Stimulated activated CD8-positive, alpha-beta memory T cell treated with anti-CD3 and anti-CD28 coated beads, Interleukin-2, amount 100 ng/mL, for 1 hour (primary cell): ENCODE data around the gene FAM3C.

Experiments used
- DNase-seq, 2 donors: peaks; one replicate each; pipeline ENCODE4 v3.0.0-alpha.2; 2020; ENCODE audit warnings: low read depth in 2 of 2

The FAM3C gene

GRCh38 chr7:121410829-121411596 is 14.9 kb upstream of the FAM3C start:
- DNase-seq: no peak

GRCh38 chr7:121406944-121407343 is 10.8 kb upstream of the FAM3C start:
- no peak for DNase-seq

- DNase-seq: no peak
Observed at GRCh38 chr7:121406461-121406860, 10.4 kb upstream of the FAM3C start.

GRCh38 chr7:121404348-121404747 is 8.2 kb upstream of the FAM3C start:
- DNase-seq: no peak

- no peak for DNase-seq
Observed at GRCh38 chr7:121402701-121403100, 6.6 kb upstream of the FAM3C start.

GRCh38 chr7:121401896-121402295 is 5.8 kb upstream of the FAM3C start:
- no peak for DNase-seq

- DNase-seq: no peak
Observed at GRCh38 chr7:121398246-121398645, 2.1 kb upstream of the FAM3C start.

- no peak for DNase-seq
Observed at GRCh38 chr7:121397822-121398221, 1.7 kb upstream of the FAM3C start.

GRCh38 chr7:121397361-121397760 is 1.3 kb upstream of the FAM3C start:
- no peak for DNase-seq

- DNase-seq: peak; percentile 9 to 16
Observed at GRCh38 chr7:121395494-121395960, 581 bp downstream of the FAM3C start.

- DNase-seq: no peak
Observed at GRCh38 chr7:121394709-121395140, 1.4 kb downstream of the FAM3C start.

- no peak for DNase-seq
Observed at GRCh38 chr7:121393005-121393366, 3.1 kb downstream of the FAM3C start.

- DNase-seq: no peak
Observed at GRCh38 chr7:121392277-121393004, 3.7 kb downstream of the FAM3C start.

GRCh38 chr7:121391686-121392085 is 4.4 kb downstream of the FAM3C start:
- no peak for DNase-seq

- DNase-seq: no peak
Observed at GRCh38 chr7:121390617-121391016, 5.5 kb downstream of the FAM3C start.

- DNase-seq: no peak
Observed at GRCh38 chr7:121390109-121390508, 6.0 kb downstream of the FAM3C start.

GRCh38 chr7:121388950-121389349 is 7.2 kb downstream of the FAM3C start:
- no peak for DNase-seq

GRCh38 chr7:121385800-121386179 is 10.3 kb downstream of the FAM3C start:
- DNase-seq: no peak

- DNase-seq: no peak
Observed at GRCh38 chr7:121385056-121385799, 10.9 kb downstream of the FAM3C start.

GRCh38 chr7:121384265-121384664 is 11.8 kb downstream of the FAM3C start:
- DNase-seq: no peak

- no peak for DNase-seq
Observed at GRCh38 chr7:121383235-121383910, 12.7 kb downstream of the FAM3C start.

- DNase-seq: no peak
Observed at GRCh38 chr7:121382473-121382872, 13.6 kb downstream of the FAM3C start.
